ENCODE results near the gene PARL. TPM values are rescaled to one million over a fixed set of nuclear protein-coding genes. Genes with fewer than 3 reads are reported as not detected.

PARL gene
- total RNA-seq, 1 experiment from 2014 or later = 55.5 TPM

DNA sequence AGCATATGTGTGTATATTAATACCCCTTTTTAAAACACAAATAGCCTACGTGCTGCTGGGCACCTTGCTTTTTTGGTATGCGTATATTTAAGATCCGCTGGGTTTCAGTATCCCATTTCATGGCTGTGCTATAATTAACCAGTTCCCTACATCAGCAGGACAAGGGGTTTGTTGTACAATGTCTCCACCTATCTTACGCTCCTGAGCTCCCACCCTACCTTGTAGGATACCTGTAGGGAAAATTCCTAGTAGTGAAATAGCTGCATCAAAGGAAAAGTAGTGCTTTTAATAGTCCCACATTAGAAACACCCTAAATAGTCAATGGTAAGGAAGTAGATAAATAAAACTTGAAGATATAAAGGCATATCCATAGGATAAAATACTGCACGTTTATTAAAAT, 60.7 kb downstream of the PARL start:
- peak overlapping the region; percentile 74 for H3K4me3 ChIP-seq
- no peaks in the 10 kb centered on the region for H3K9me3 ChIP-seq (replicated peaks)
- peaks cover 8% of the 10 kb centered on the region for H3K4me1 ChIP-seq
- H3K27ac ChIP-seq = no peak overlapping the region
- DNase-seq = peak in 1 of 2 experiments; percentile 29
- H3K36me3 ChIP-seq = no peaks in the 10 kb centered on the region
- H3K27me3 ChIP-seq = no peaks in the 10 kb centered on the region

DNA sequence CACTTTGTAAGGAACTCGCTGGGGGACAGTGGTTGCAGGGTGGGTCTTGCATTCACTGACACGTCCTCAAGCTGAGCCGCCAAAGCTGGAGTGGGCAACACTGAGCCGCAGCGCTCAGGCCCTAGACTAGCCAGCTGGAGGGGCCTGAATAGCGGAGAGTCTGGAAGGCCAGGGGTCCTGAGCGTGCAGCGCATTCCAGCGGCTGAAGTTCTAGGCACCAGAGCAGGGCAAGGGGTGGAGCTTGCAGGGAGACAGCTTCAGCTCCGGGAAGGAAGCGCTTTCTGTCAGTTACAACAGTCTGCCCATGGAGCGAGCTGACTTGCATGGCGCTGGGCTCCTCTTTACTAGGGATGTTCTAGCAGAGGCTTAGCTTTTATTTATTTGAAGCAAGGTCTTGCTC, 62.0 kb downstream of the PARL start:
- Histone ChIP-seq H3K36me3 (no peaks in the 10 kb centered on the region), H3K27ac (no peak overlapping the region), H3K4me3 (no peak overlapping the region), H3K4me1 (peaks cover 8% of the 10 kb centered on the region), H3K9me3 (replicated peaks) (no peaks in the 10 kb centered on the region), H3K27me3 (no peaks in the 10 kb centered on the region)
- DNase-seq = no peak

GRCh38 chr3:183819831-183820230, 64.8 kb downstream of the PARL start:
- H3K4me1 ChIP-seq = no peaks in the 10 kb centered on the region
- no peaks in the 10 kb centered on the region for H3K9me3 ChIP-seq (replicated peaks)
- DNase-seq = no peak
- no peaks in the 10 kb centered on the region for H3K27me3 ChIP-seq
- no peak overlapping the region for H3K4me3 ChIP-seq
- 0 out of 2 replicates have a peak, but pooled peaks cover 3% of the 10 kb centered on the region for H3K36me3 ChIP-seq
- no peak overlapping the region for H3K27ac ChIP-seq

DNA sequence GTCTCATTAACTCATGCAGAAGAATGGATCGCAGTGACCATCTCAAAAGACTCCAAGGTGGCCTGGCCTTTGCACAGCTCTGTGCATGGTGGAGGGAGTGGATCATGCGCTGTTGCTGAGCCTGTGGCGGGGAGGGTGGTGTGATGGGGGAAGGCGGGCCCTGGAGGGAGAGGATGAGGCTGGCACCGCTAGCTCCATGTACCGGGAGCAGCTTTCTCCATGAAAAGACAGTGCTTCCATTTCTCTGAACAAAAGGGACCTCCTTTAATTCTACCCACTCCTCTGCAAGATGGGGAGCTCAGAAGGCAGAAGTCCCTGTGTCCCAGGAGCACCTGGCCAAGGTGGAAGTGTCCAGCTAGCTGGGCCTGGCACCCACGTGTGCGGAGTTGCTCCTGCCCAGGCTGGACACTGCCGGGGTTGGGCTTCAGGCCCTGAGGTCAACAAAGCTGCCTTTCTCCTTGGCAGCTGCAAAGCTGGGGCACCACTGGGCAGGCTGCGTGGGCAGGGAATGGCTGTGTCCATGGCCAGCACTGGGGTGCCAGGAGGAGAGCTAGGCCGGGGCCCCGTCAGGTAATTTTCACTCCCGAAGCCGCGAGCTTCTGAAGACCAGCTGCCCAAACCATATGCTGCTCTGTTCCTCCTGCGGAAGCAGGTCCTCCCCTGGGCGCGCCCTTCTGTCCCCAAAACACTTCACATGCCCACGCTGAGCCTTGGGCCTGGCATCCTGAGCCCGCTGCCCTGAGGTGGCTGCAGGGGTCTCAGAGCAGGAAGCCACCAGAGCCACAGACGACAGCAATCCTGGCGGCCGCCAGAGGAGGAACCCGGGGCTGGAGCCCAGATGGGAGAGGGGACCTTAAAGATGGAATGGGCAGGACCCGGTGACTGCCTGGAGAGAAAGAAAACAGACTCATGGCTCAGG, 65.7 kb downstream of the PARL start:
- DNase-seq = no peak
- Histone ChIP-seq H3K9me3 (replicated peaks) (no peaks in the 10 kb centered on the region), H3K4me1 (no peaks in the 10 kb centered on the region), H3K27me3 (no peaks in the 10 kb centered on the region), H3K36me3 (0 out of 2 replicates have a peak, but pooled peaks cover 7% of the 10 kb centered on the region), H3K4me3 (no peak overlapping the region), H3K27ac (no peak overlapping the region)

- no peak overlapping the region for H3K4me3 ChIP-seq
- H3K27ac ChIP-seq = no peak overlapping the region
- no peaks in the 10 kb centered on the region for H3K9me3 ChIP-seq (replicated peaks)
- no peaks in the 10 kb centered on the region for H3K4me1 ChIP-seq
- H3K36me3 ChIP-seq = 0 out of 2 replicates have a peak, but pooled peaks cover 7% of the 10 kb centered on the region
- DNase-seq = no peak
- no peaks in the 10 kb centered on the region for H3K27me3 ChIP-seq
Observed at GRCh38 chr3:183818041-183818620, 66.5 kb downstream of the PARL start.

DNA sequence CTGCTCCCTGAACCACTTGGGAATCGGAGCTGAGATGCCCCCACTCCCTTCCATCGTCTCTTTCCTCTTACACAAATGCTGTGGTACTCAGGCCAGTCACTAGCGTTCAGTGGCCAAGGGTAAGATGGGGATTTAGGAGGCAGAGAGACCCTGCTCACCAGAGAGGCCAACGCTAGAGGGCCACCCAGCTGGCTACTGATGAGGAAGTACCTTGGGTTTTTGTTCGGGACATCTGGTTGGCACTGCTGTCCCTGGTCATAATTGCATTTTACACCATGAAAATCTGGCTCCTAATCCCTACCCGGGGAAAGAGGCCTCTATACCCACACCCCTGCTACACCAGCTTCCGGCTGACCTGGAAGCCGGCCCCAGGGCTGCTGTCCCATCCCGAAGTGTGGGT, 67.0 kb downstream of the PARL start:
- Histone ChIP-seq H3K9me3 (replicated peaks) (no peaks in the 10 kb centered on the region), H3K27me3 (no peaks in the 10 kb centered on the region), H3K27ac (no peak overlapping the region), H3K4me1 (no peaks in the 10 kb centered on the region), H3K4me3 (no peak overlapping the region), H3K36me3 (0 out of 2 replicates have a peak, but pooled peaks cover 9% of the 10 kb centered on the region)
- no peak for DNase-seq

DNA sequence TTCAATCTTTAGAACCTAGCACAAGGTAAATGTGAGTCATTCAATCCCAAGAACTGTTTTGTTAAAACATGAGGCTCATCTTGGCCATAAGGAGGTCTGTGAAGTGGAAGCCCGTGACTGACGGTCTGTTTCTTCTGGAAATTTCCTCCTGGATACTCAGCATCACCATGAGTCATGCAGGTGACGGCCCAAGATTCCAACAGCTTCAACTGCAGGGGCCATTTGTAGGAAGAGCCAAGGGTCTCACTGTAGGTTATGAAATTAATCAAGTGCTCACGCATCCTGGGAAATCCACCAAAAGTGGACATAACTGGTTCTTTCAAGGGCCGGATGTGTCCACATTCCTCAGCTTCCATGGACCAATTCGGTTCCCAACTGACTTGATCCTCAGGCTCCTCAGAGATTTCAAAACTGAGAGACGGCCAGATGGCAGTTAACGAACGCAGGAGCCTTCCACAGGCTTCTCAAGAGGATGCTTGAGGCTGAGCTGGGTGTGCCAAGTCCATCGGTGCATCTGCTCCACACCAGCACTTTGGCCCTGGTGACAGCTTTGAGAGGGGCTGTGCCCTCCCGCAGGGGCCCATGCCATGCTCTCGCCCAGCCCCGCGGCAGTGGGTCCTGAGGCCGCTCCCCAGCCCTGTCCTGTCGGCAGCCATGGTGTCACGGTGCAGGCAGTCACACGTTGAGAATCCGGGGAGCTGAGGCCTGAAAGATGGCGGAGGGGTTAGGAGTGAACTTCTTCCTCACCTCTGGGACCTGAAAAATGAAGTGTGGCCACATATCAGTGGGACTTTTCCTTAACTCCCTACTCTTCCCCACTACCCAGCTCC, 67.8 kb downstream of the PARL start:
- Histone ChIP-seq H3K27ac (no peak overlapping the region), H3K9me3 (replicated peaks) (no peaks in the 10 kb centered on the region), H3K4me1 (no peaks in the 10 kb centered on the region), H3K36me3 (0 out of 2 replicates have a peak, but pooled peaks cover 9% of the 10 kb centered on the region), H3K4me3 (no peak overlapping the region), H3K27me3 (no peaks in the 10 kb centered on the region)
- no peak for DNase-seq

- peaks cover 14% of the 10 kb centered on the region; the same call in 1 of the 2 replicates for H3K36me3 ChIP-seq
- no peak overlapping the region for H3K27ac ChIP-seq
- no peak for DNase-seq
- no peaks in the 10 kb centered on the region for H3K27me3 ChIP-seq
- no peaks in the 10 kb centered on the region for H3K4me1 ChIP-seq
- no peak overlapping the region for H3K4me3 ChIP-seq
- no peaks in the 10 kb centered on the region for H3K9me3 ChIP-seq (replicated peaks)
Observed at GRCh38 chr3:183815951-183816475, 68.7 kb downstream of the PARL start.

- Histone ChIP-seq H3K27ac (no peak overlapping the region), H3K27me3 (no peaks in the 10 kb centered on the region), H3K36me3 (peaks cover 16% of the 10 kb centered on the region; the same call in 1 of the 2 replicates), H3K4me3 (no peak overlapping the region), H3K4me1 (no peaks in the 10 kb centered on the region), H3K9me3 (replicated peaks) (no peaks in the 10 kb centered on the region)
- DNase-seq = no peak
Observed at GRCh38 chr3:183815563-183815940, 69.1 kb downstream of the PARL start.

DNA sequence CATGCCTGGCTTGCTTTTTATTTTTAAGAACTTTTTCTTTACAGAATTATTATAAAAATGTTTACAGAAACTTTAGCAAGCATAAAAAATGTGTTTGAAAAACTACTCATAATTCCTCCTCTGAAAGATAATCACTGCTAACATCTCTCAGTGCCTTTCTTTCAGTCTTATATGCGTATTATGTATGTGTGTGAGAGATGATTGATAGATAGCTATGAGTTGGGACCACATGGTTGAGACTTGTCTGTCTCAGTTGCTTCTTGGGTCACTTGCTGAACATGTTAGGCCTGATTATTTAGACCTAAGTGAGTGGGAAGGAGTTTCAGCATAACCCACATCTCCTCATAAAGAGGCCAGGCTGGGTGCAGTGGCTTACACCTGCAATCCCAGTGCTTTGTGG, 70.4 kb downstream of the PARL start:
- Histone ChIP-seq H3K9me3 (replicated peaks) (no peaks in the 10 kb centered on the region), H3K27ac (no peak overlapping the region), H3K4me3 (no peak overlapping the region), H3K36me3 (peaks cover 28% of the 10 kb centered on the region), H3K27me3 (no peaks in the 10 kb centered on the region), H3K4me1 (no peaks in the 10 kb centered on the region)
- no peak for DNase-seq

- Histone ChIP-seq H3K4me3 (no peak overlapping the region), H3K27ac (no peak overlapping the region)
- DNase-seq = no peak
Observed at GRCh38 chr3:183812761-183813445, 71.8 kb downstream of the PARL start.

DNA sequence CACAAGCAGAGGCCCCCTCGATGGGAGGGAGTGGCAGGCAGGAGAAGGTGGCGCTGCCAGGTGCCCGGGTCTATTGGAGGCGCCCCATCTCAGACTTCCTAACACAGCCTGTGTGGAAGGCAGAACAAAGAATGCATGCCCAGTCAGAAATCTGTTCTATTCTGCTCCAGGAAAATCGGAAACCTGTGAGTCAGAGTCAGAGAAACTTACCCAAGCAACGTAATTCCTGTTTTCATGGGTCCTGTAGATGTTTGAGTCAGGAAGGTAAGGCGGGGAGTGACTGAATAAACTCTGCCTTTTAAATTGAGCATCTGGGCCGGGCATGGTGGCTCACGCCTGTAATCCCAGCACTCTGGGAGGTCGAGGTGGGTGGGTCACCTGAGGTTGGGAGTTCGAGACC, 73.0 kb downstream of the PARL start:
- Histone ChIP-seq H3K36me3 (peaks cover 51% of the 10 kb centered on the region), H3K4me3 (no peak overlapping the region), H3K4me1 (no peaks in the 10 kb centered on the region), H3K27ac (no peak overlapping the region), H3K27me3 (no peaks in the 10 kb centered on the region), H3K9me3 (replicated peaks) (no peaks in the 10 kb centered on the region)
- no peak for DNase-seq

More at GRCh38 chr3:183812761-183813445, 71.8 kb downstream of the PARL start:
- Histone ChIP-seq H3K4me1 (no peaks in the 10 kb centered on the region), H3K27me3 (no peaks in the 10 kb centered on the region), H3K9me3 (replicated peaks) (no peaks in the 10 kb centered on the region), H3K36me3 (peaks cover 40% of the 10 kb centered on the region)

- Histone ChIP-seq H3K27ac (no peak overlapping the region), H3K9me3 (replicated peaks) (no peaks in the 10 kb centered on the region), H3K27me3 (no peaks in the 10 kb centered on the region), H3K4me3 (no peak overlapping the region), H3K36me3 (peaks cover 51% of the 10 kb centered on the region), H3K4me1 (no peaks in the 10 kb centered on the region)
- DNase-seq = no peak
Observed at GRCh38 chr3:183810643-183811594, 73.8 kb downstream of the PARL start.

All from SJCRH30 (cell line).